Heart right ventricle (tissue), 16 donors: ENCODE results near the gene INSL3. TPM values are rescaled to one million over a fixed set of nuclear protein-coding genes. Genes with fewer than 3 reads are reported as not detected.
A peak's percentile ranks its signal among the peaks of the same experiment; 100 is the strongest.

Source experiments
- ATAC-seq, 8 donors: fragments of 200-7000 bp; cut with Tn5 transposase; one replicate each; pipeline ENCODE4 v1.9.1; 2020; ENCODE audit warnings: mild to moderate bottlenecking in 8 of 8, moderate library complexity in 8 of 8, moderate number of reproducible peaks in 1 of 8
- DNase-seq, 2 donors: peaks; one replicate each; pipeline ENCODE4 v3.0.0-alpha.2; 2020
- H3K27ac ChIP-seq, 10 donors: fragments of 200-600 bp; sonication (generic) in 2 of 10; one replicate each; pipeline versions ENCODE4 v1.5.0 to v1.8.0; 2020 to 2022; ENCODE audit warnings: mild to moderate bottlenecking in 3 of 10
- H3K27me3 ChIP-seq, 7 donors: fragments of 200-600 bp; one replicate each; pipeline ENCODE4 v1.8.0; 2021 to 2022; ENCODE audit warnings: mild to moderate bottlenecking in 2 of 7
- H3K36me3 ChIP-seq, 9 donors: fragments of 200-600 bp; sonication (generic) in 1 of 9; one replicate each; pipeline versions ENCODE4 v1.5.0 to v1.8.0; 2020 to 2022; ENCODE audit warnings: mild to moderate bottlenecking in 2 of 9
- H3K4me1 ChIP-seq, 9 donors: fragments of 200-600 bp; sonication (generic) in 1 of 9; one replicate each; pipeline versions ENCODE4 v1.5.0 to v1.8.0; 2020 to 2022; ENCODE audit warnings: mild to moderate bottlenecking in 4 of 9
- H3K4me3 ChIP-seq, 10 donors: fragments of 200-600 bp; sonication (generic) in 2 of 10; one replicate each; pipeline versions ENCODE4 v1.5.0 to v1.8.0; 2020 to 2022; ENCODE audit warnings: mild to moderate bottlenecking in 7 of 10, moderate library complexity in 2 of 10
- H3K9me3 ChIP-seq, 11 donors: fragments of 200-600 bp in 10 of 11; sonication (generic) in 2 of 11; one replicate each; pipeline versions ENCODE4 v1.5.0 to v1.8.0; 2013 to 2022; ENCODE audit warnings: mild to moderate bottlenecking in 2 of 11, control low read depth in 1 of 11, moderate library complexity in 1 of 11
- WGBS, 2 donors: extraction: QIAGEN DNeasy Blood & Tissue Kit; methylation state at CpG; one replicate each; pipeline ENCODE4 v1.1.7; 2013; ENCODE audit warnings: inconsistent platforms in 1 of 2; 5-methylcytosine and 5-hydroxymethylcytosine counted together
- intact Hi-C, 10 donors: fragments of 100-400 bp; cut with DNase I; formaldehyde crosslinking; loops; one replicate each; pipeline versions ENCODE4 v1.11.1 to v1.14.2; 2022
- polyA plus RNA-seq, 2 donors: library from polyadenylated mRNA; stranded (reverse); fragments of 200-250 nt; gene quantifications; one replicate each; pipeline ENCODE4 v1.2.3, GENCODE V29; 2013
- total RNA-seq, 10 donors: library from RNA; stranded (reverse); fragmentation: NEBNext Ultra II Directional in 3 of 10; extraction: Animal tissue kit (Norgen Biotek cat#: 25700) in 3 of 10; gene quantifications; one replicate each; pipeline versions ENCODE4 v1.2.1 to v1.2.4, GENCODE V29; 2021 to 2023
- TF ChIP-seq, protein P1 (sequence below), 9 donors: fragments of 200-600 bp; sonication (generic) in 2 of 9; IDR thresholded peaks; one replicate each; pipeline versions ENCODE4 v1.5.0 to v1.8.0; 2021 to 2022; ENCODE audit warnings: antibody characterized with exemption in 9 of 9, mild to moderate bottlenecking in 5 of 9, moderate library complexity in 1 of 9
- donor health status: Arrhythmogenic right ventricular cardiomyopathy.
- donor health status: ischemic (EF 13 %, LVEDD 7.1; RV severe dilation, severe dysfunction).
- donor health status: healthy with polysubstance abuse.
- donor health status: DM: no; HTN: yes; CAD: no.
- donor health status: DM: no; HTN: no; CAD: no.
- donor health status: ischemic (EF 25% LVEDD 6.9; RV normal size, moderate dysfunction).
- donor health status: ischemic (EF 25% LVEDD 5.7; RV mildly dilated, moderate dysfunction).
- donor health status: healthy.
- donor health status: DM: yes; HTN: yes; CAD: no.
- donor health status: Ischemic cardiomyopathy.
- donor health status: ischemic (EF 35%, LVEDD 5.7; RV mildly dilated, moderate dysfunction).
- donor health status: nonischemic (EF 11% LVEDD 7.7; RV severe dilation, severe dysfunction).
- donor health status: DM: yes; HTN: yes; CAD: no.
- donor health status: PGD.
- donor health status: ischemic (EF 29% LVEDD 5.4; RV normal size, mild dysfunction).
- donor health status: nonischemic (EF 23%, LVEDD 6.1; RV moderate dilation, normal function).

The INSL3 gene
- total and polyA plus RNA-seq, 12 donors: 0.04 TPM; not detected in 11

DNA sequence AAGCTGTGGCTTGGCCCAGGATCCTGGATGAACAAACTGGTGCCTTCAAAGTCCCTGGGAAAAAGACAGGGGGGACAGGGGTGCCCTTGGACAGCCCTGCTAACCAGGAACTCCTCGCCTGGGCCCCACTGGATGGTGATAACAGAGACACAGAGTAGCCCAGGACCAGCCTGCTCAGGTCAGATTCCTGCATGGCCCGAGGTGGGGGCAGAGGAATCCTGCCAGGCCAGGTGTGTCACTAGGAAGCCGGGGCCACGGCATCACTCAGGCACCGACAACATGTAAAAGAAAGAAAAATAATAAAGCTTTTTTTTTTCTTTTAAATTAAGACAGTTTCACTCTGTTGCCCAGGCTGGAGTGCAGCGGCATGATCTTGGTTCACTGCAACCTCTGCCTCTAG lies 32.7 kb upstream of the INSL3 start:
- intact Hi-C loops: loop anchor here in 7 of 10 donors (5.0 to 10.0 kb wide), 5 partner anchors 69 to 509 kb away; no protein-coding TSS in a partner anchor
- peaks cover 0 to 33% (median 0%) of the 10 kb centered on the region in 9 donors for H3K4me1 ChIP-seq
- WGBS, 2 donors: 80 to 90% methylated on average over 6 of the region's 6 CpGs

GRCh38 chr19:17848595-17849292 lies 27.4 kb upstream of the INSL3 start:
- H3K9me3 ChIP-seq: no peaks in the 10 kb centered on the region

More for the DNA sequence above, 32.7 kb upstream of the INSL3 start:
- H3K9me3 ChIP-seq: no peaks in the 10 kb centered on the region
- ATAC-seq (no peak), DNase-seq (no peak)
- H3K27me3 ChIP-seq: peaks cover 0 to 11% (median 0%) of the 10 kb centered on the region in 7 donors
- H3K4me3 ChIP-seq: no peak overlapping the region
- no peaks in the 10 kb centered on the region for H3K36me3 ChIP-seq
- H3K27ac ChIP-seq: no peak overlapping the region
- TF ChIP-seq, protein P1, sequence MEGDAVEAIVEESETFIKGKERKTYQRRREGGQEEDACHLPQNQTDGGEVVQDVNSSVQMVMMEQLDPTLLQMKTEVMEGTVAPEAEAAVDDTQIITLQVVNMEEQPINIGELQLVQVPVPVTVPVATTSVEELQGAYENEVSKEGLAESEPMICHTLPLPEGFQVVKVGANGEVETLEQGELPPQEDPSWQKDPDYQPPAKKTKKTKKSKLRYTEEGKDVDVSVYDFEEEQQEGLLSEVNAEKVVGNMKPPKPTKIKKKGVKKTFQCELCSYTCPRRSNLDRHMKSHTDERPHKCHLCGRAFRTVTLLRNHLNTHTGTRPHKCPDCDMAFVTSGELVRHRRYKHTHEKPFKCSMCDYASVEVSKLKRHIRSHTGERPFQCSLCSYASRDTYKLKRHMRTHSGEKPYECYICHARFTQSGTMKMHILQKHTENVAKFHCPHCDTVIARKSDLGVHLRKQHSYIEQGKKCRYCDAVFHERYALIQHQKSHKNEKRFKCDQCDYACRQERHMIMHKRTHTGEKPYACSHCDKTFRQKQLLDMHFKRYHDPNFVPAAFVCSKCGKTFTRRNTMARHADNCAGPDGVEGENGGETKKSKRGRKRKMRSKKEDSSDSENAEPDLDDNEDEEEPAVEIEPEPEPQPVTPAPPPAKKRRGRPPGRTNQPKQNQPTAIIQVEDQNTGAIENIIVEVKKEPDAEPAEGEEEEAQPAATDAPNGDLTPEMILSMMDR (IDR thresholded peaks at IDR 0.05): no peak

GRCh38 chr19:17847538-17848366 lies 26.4 kb upstream of the INSL3 start, which contains the start of gene JAK3:
JAK3 (minus strand) TSS chr19:17847982; CDS start chr19:17844417, 3,565 bp downstream.
- intact Hi-C loops: no loop called here
- WGBS, 2 donors: 8 to 9% methylated on average over 40 of the region's 40 CpGs
- peaks cover 0 to 84% (median 13%) of the 10 kb centered on the region in 9 donors for H3K4me1 ChIP-seq
- peaks cover 0 to 14% (median 0%) of the 10 kb centered on the region in 9 donors for H3K36me3 ChIP-seq
- DNase-seq: peak; percentile 63 to 79
- H3K9me3 ChIP-seq: no peaks in the 10 kb centered on the region
- H3K4me3 ChIP-seq: peak within 1 kb of the TSS in 9 of 10 donors; percentile 21 to 70 (median 52)
- TF ChIP-seq, protein P1 (IDR thresholded peaks at IDR 0.05): no peak
- H3K27ac ChIP-seq: peak within 1 kb of the TSS in 9 of 10 donors; percentile 51 to 97 (median 69)
- peak in 7 of 8 donors; percentile 43 to 77 (median 71) for ATAC-seq
- peaks cover 0 to 47% (median 4%) of the 10 kb centered on the region in 7 donors for H3K27me3 ChIP-seq

More at GRCh38 chr19:17848595-17849292, 27.4 kb upstream of the INSL3 start:
- intact Hi-C loops: no loop called here
- Histone ChIP-seq H3K27ac (peak overlapping the region in 7 of 10 donors; percentile 57 to 97 (median 71)), H3K4me1 (peaks cover 0 to 74% (median 13%) of the 10 kb centered on the region in 9 donors), H3K27me3 (peaks cover 0 to 37% (median 3%) of the 10 kb centered on the region in 7 donors), H3K4me3 (no peak overlapping the region), H3K36me3 (peaks cover 0 to 6% (median 0%) of the 10 kb centered on the region in 9 donors)
- TF ChIP-seq, protein P1 (IDR thresholded peaks at IDR 0.05): no peak
- DNase-seq (no peak), ATAC-seq (peak in 4 of 8 donors; percentile 18 to 43 (median 21))
- WGBS, 2 donors: 69 to 77% methylated on average over 14 of the region's 14 CpGs

DNA sequence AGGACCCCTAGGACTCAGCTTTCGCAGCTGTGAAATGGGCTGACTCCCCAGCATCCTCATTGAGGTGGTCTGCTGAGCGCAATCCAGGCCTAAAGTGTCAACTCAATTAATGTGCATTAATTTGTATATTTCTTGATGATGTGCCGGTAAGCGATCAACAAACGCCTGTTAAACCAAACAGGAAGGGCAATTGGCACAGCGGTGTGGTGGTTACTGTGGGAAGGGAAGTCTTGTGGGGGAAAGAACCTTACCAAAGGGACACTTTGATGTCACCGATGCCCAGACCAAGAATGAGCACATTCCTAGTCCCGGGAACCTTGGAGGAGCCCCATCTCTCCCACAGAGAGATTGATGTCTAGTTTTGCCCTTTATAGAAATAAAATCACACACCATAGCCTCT lies 24.8 kb upstream of the INSL3 start:
- no peak for DNase-seq
- Histone ChIP-seq H3K27ac (peak overlapping the region in 1 of 10 donors; percentile 97), H3K4me1 (peaks cover 0 to 91% (median 19%) of the 10 kb centered on the region in 9 donors), H3K9me3 (no peaks in the 10 kb centered on the region), H3K4me3 (peak overlapping the region in 1 of 10 donors; percentile 70), H3K36me3 (peaks cover 0 to 27% (median 0%) of the 10 kb centered on the region in 9 donors), H3K27me3 (peaks cover 0 to 58% (median 13%) of the 10 kb centered on the region in 7 donors)
- ATAC-seq: no peak
- intact Hi-C loops: no loop called here
- 86 to 90% methylated on average over 8 of the region's 8 CpGs for WGBS, 2 donors
- TF ChIP-seq, protein P1 (IDR thresholded peaks at IDR 0.05): no peak
